ENCODE measurements around the gene C1QTNF9.
"Not testable (repeated sequence)": the region's sequence is repeated elsewhere in the genome, so short reads cannot be mapped to it uniquely, and the experiment has no call there.

Gene C1QTNF9

DNA sequence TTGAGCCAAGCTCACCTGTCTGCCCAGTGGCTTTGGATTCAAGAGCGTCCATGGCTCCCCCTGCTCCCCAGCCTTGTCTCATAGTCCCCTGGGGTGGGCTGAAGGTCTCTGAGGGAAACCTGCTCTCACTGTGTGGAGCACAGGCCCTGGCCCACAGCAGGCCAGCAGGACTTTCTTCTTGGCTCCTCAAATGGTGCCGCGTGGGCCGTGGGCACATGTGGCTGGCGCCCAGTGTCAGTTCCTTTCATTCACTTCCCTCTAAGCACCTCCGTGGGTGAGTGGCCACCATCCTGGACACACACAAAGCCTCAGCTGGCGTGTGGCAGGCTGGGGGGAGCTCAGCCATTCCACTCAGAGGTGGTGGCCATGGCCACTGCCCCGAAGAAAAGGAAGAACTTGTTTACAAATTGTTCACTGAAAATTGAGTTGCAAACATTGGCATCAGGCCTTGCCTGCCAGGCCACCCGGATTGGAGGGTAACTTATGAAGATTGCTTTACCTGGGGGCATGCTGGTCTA lies 53.1 kb downstream of the C1QTNF9 start:
- DNase-seq: no peak

GRCh38 chr13:24365191-24365590 lies 55.8 kb downstream of the C1QTNF9 start:
- no peak for DNase-seq

- DNase-seq: not testable (repeated sequence)
These were observed 56.9 kb downstream of the C1QTNF9 start for GRCh38 chr13:24366315-24366714.

DNA sequence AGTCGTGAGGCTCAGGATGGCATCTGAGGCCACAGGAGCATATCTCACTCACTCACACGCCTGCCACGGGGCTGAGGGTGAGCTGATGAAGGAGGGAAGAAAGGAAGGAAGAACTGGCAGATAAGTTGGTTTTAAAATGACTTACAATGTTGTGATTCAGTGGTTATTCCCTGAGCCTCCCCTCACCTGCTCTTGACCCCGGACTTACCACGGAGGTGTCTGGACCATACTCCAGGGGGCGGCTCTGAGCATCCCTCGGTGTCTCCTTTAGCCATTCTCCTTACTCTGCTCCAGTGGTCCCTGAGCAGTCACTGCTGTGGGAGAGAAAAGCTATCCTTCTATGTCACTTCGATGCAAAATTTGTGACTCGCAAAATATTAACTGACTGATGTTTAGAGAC lies 61.9 kb downstream of the C1QTNF9 start:
- not testable (repeated sequence) for DNase-seq
